PFSK-1 (cell line): ENCODE measurements around the gene CYP1A1.

Experiments used
- FOXP2 ChIP-seq: optimal IDR thresholded peaks from 2 replicates; pipeline ENCODE3; 2011; ENCODE audit warnings: borderline replicate concordance, control low read depth, inconsistent platforms; ENCODE audit not compliant: insufficient read depth; ENCODE audit errors: extremely low read length, extremely low read depth
- POLR2AphosphoS5 ChIP-seq: IDR thresholded peaks from 2 replicates; pipeline ENCODE4 v1.6.1; 2012; ENCODE audit warnings: low read depth, mild to moderate bottlenecking, control low read depth, low read length, moderate library complexity
- SIN3A ChIP-seq: IDR thresholded peaks from 2 replicates; pipeline ENCODE4 v1.6.1; 2012; ENCODE audit warnings: mild to moderate bottlenecking, low read length, moderate library complexity, borderline replicate concordance; ENCODE audit not compliant: insufficient read depth
- TAF1 ChIP-seq: IDR thresholded peaks from 2 replicates; pipeline ENCODE4 v1.6.1; 2012; ENCODE audit warnings: low read length, control low read depth, borderline replicate concordance; ENCODE audit not compliant: insufficient read depth
- TF ChIP-seq, protein P1 (sequence below), 2 experiments: IDR thresholded peaks; 2 replicates each; pipeline versions ENCODE4 v1.6.1 to v1.8.0; 2011 to 2012; ENCODE audit warnings: low read depth in 2 of 2, low read length in 2 of 2, control low read depth in 1 of 2, inconsistent platforms in 1 of 2, mild to moderate bottlenecking in 1 of 2, moderate library complexity in 1 of 2; ENCODE audit not compliant: insufficient read depth in 1 of 2

The CYP1A1 gene

DNA sequence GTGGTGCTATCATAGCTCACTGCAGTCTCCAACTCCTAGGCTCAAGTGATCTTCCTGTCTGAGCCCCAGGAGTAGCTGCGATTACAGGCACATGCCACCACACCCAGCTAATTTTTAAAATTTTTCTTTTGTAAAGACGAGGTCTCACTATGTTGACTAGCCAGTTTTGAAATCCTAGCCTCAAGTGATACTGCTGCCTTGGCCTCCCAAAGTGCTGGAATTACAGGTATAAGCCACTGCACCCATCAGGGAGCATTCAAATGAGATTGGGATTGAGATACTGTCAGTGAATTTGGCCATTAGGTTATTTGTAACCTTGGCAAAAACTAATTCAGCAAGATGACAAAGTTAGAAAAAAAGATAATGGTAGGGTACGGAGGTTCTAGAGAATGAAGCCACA lies 51.2 kb downstream of the CYP1A1 start:
- no peak for TF ChIP-seq SIN3A
- no peak for TF ChIP-seq POLR2AphosphoS5
- TF ChIP-seq FOXP2: no peak
- no peak for TF ChIP-seq TAF1
- TF ChIP-seq, protein P1, sequence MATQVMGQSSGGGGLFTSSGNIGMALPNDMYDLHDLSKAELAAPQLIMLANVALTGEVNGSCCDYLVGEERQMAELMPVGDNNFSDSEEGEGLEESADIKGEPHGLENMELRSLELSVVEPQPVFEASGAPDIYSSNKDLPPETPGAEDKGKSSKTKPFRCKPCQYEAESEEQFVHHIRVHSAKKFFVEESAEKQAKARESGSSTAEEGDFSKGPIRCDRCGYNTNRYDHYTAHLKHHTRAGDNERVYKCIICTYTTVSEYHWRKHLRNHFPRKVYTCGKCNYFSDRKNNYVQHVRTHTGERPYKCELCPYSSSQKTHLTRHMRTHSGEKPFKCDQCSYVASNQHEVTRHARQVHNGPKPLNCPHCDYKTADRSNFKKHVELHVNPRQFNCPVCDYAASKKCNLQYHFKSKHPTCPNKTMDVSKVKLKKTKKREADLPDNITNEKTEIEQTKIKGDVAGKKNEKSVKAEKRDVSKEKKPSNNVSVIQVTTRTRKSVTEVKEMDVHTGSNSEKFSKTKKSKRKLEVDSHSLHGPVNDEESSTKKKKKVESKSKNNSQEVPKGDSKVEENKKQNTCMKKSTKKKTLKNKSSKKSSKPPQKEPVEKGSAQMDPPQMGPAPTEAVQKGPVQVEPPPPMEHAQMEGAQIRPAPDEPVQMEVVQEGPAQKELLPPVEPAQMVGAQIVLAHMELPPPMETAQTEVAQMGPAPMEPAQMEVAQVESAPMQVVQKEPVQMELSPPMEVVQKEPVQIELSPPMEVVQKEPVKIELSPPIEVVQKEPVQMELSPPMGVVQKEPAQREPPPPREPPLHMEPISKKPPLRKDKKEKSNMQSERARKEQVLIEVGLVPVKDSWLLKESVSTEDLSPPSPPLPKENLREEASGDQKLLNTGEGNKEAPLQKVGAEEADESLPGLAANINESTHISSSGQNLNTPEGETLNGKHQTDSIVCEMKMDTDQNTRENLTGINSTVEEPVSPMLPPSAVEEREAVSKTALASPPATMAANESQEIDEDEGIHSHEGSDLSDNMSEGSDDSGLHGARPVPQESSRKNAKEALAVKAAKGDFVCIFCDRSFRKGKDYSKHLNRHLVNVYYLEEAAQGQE (IDR thresholded peaks at IDR 0.05; ENCODE audit: insufficient read depth in 1 of 2, low read depth in 2 of 2, low read length in 2 of 2): no peak

DNA sequence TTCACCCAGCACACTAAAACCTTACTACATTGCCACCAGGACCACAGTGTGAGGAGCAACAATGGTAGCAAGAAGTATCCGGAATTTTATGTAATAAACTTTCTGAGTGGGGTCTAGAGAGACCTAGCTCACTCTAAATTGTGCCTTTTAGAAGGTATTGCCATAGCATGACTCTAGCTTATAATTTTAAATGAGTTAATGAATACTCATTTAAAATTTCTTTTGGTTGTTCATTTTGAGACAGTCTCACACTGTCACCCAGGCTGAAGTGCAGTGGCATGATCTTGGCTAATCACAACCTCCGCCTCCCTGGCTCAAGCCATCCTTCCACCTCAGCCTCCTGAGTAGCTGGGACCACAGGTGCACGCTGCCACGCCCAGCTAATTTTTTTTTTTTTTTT lies 55.7 kb downstream of the CYP1A1 start:
- TF ChIP-seq FOXP2 (no peak), POLR2AphosphoS5 (no peak), SIN3A (no peak), TAF1 (no peak)
- TF ChIP-seq, protein P1 (IDR thresholded peaks at IDR 0.05; ENCODE audit: insufficient read depth in 1 of 2, low read depth in 2 of 2, low read length in 2 of 2): no peak
